ENCODE measurements around the gene GDNF. TPM values are rescaled to one million over a fixed set of nuclear protein-coding genes. Genes with fewer than 3 reads are reported as not detected.

Gene GDNF
- total RNA-seq, 1 experiment from 2014 or later: 0.85 TPM

- no TSS peak for BruUV-seq (replicated peaks)
- H3K27ac ChIP-seq: no peak overlapping the region
These were observed 70.7 kb downstream of the GDNF start for GRCh38 chr5:37769108-37769507.

DNA sequence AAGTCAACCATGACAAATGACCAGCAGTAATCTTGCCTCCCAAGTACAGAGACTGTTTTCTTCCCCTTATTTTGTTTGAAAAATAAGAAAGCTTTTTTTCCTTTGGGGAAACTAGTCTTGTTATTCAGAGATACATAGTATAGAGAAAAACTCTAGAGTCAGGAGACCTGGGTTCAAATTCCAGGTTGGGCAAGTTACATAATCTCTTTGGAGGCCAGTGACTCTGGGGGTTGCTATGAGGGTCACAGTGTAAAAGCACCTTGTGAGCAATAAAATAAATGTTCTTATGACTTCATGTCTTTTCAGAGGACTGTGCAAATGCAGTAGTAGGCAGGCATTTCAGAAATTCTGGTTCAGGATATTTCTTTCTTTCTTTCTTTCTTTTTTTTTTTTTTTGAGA lies 71.5 kb downstream of the GDNF start:
- Histone ChIP-seq H2AFZ (no peak overlapping the region), H3K27ac (no peak overlapping the region), H3K79me2 (ENCODE audit: low read depth) (no peaks in the 10 kb centered on the region), H3K36me3 (ENCODE audit: low read depth) (no peaks in the 10 kb centered on the region), H3F3A (ENCODE audit: insufficient read depth, low read depth) (peaks cover 17% of the 10 kb centered on the region; the same call in 1 of the 2 replicates), H3K4me2 (no peak overlapping the region), H3K27me3 (ENCODE audit: insufficient read depth, low read depth) (no peaks in the 10 kb centered on the region), H3K4me3 (no peak overlapping the region), H3K9me3 (ENCODE audit: insufficient read depth, low read depth) (0 out of 2 replicates have a peak, but pooled peaks cover under 1% of the 10 kb centered on the region), H3K4me1 (replicated peaks; ENCODE audit: insufficient read depth) (peaks cover 26% of the 10 kb centered on the region), H4K20me1 (ENCODE audit: insufficient read depth) (no peaks in the 10 kb centered on the region), H3K9me2 (ENCODE audit: insufficient read depth) (no peaks in the 10 kb centered on the region)
- no peak for DNase-seq
- ChIA-PET CTCF (no interaction called here), POLR2A (ENCODE audit: unreplicated experiment) (no interaction called here)
- BruUV-seq (replicated peaks): no TSS peak
- no peak for TF ChIP-seq EZH2 (IDR thresholded peaks at IDR 0.05; ENCODE audit: low read depth)
- TF ChIP-seq, protein P1, sequence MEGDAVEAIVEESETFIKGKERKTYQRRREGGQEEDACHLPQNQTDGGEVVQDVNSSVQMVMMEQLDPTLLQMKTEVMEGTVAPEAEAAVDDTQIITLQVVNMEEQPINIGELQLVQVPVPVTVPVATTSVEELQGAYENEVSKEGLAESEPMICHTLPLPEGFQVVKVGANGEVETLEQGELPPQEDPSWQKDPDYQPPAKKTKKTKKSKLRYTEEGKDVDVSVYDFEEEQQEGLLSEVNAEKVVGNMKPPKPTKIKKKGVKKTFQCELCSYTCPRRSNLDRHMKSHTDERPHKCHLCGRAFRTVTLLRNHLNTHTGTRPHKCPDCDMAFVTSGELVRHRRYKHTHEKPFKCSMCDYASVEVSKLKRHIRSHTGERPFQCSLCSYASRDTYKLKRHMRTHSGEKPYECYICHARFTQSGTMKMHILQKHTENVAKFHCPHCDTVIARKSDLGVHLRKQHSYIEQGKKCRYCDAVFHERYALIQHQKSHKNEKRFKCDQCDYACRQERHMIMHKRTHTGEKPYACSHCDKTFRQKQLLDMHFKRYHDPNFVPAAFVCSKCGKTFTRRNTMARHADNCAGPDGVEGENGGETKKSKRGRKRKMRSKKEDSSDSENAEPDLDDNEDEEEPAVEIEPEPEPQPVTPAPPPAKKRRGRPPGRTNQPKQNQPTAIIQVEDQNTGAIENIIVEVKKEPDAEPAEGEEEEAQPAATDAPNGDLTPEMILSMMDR (conservative IDR thresholded peaks at IDR 0.05): no peak
- intact Hi-C loops (cut with micrococcal nuclease; ENCODE audit: unreplicated experiment): no loop called here

More at GRCh38 chr5:37769108-37769507, 70.7 kb downstream of the GDNF start:
- intact Hi-C loops (cut with micrococcal nuclease; ENCODE audit: unreplicated experiment): no loop called here
- Histone ChIP-seq H3F3A (ENCODE audit: insufficient read depth, low read depth) (peaks cover 17% of the 10 kb centered on the region; the same call in 1 of the 2 replicates), H3K9me3 (ENCODE audit: insufficient read depth, low read depth) (peaks cover 6% of the 10 kb centered on the region; the same call in 1 of the 2 replicates), H3K79me2 (ENCODE audit: low read depth) (no peaks in the 10 kb centered on the region), H3K4me3 (no peak overlapping the region), H3K4me2 (no peak overlapping the region), H2AFZ (no peak overlapping the region), H3K27me3 (ENCODE audit: insufficient read depth, low read depth) (no peaks in the 10 kb centered on the region), H3K36me3 (ENCODE audit: low read depth) (no peaks in the 10 kb centered on the region), H3K9me2 (ENCODE audit: insufficient read depth) (no peaks in the 10 kb centered on the region), H4K20me1 (ENCODE audit: insufficient read depth) (no peaks in the 10 kb centered on the region), H3K4me1 (replicated peaks; ENCODE audit: insufficient read depth) (peaks cover 26% of the 10 kb centered on the region)
- ChIA-PET POLR2A (ENCODE audit: unreplicated experiment) (no interaction called here), CTCF (no interaction called here)
- no peak for DNase-seq
- TF ChIP-seq, protein P1 (conservative IDR thresholded peaks at IDR 0.05): no peak
- no peak for TF ChIP-seq EZH2 (IDR thresholded peaks at IDR 0.05; ENCODE audit: low read depth)

DNA sequence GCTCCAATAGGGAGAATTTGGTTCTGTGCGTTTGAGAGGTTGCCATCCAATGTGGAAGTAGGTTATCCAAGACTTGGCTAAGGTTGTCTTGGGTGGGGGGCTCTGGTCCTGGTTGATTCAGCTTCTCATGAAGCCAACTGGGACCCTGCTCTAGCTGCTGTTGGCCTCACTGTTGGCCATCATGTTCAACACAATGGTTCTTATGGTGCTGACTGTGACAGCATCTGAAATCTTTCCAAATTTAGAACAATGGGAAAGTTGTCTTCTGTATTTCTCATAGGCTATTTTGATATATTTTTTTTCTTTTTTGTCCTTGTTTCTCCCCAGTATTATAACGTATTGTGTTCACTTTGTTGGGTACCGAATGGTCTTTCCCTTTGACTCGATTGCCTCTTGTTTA lies 71.9 kb downstream of the GDNF start:
- TF ChIP-seq, protein P1 (conservative IDR thresholded peaks at IDR 0.05): no peak
- TF ChIP-seq EZH2 (IDR thresholded peaks at IDR 0.05; ENCODE audit: low read depth): no peak
- H3K4me2 ChIP-seq: no peak overlapping the region
- no peaks in the 10 kb centered on the region for H3K36me3 ChIP-seq (ENCODE audit: low read depth)
- no peak for DNase-seq
- H3K27me3 ChIP-seq (ENCODE audit: insufficient read depth, low read depth): no peaks in the 10 kb centered on the region
- H3K79me2 ChIP-seq (ENCODE audit: low read depth): no peaks in the 10 kb centered on the region
- H2AFZ ChIP-seq: no peak overlapping the region
- BruUV-seq (replicated peaks): no TSS peak
- no peak overlapping the region for H3K4me3 ChIP-seq
- ChIA-PET CTCF (no interaction called here), POLR2A (ENCODE audit: unreplicated experiment) (no interaction called here)
- H3F3A ChIP-seq (ENCODE audit: insufficient read depth, low read depth): peaks cover 17% of the 10 kb centered on the region; the same call in 1 of the 2 replicates
- H3K4me1 ChIP-seq (replicated peaks; ENCODE audit: insufficient read depth): peaks cover 26% of the 10 kb centered on the region
- intact Hi-C loops (cut with micrococcal nuclease; ENCODE audit: unreplicated experiment): no loop called here
- H3K9me3 ChIP-seq (ENCODE audit: insufficient read depth, low read depth): no peaks in the 10 kb centered on the region
- H3K9me2 ChIP-seq (ENCODE audit: insufficient read depth): no peaks in the 10 kb centered on the region
- H4K20me1 ChIP-seq (ENCODE audit: insufficient read depth): no peaks in the 10 kb centered on the region
- H3K27ac ChIP-seq: no peak overlapping the region
